GM18499 (cell line): ENCODE measurements around the gene TTC5.
"Not testable (repeated sequence)": the region's sequence is repeated elsewhere in the genome, so short reads cannot be mapped to it uniquely, and the experiment has no call there.

Experiments used
- ATAC-seq: cut with Tn5 transposase; IDR thresholded peaks from one replicate; pipeline ENCODE4 v1.9.1; 2021; ENCODE audit warnings: moderate number of reproducible peaks; ENCODE audit not compliant: insufficient read depth, unreplicated experiment

The TTC5 gene, protein sequence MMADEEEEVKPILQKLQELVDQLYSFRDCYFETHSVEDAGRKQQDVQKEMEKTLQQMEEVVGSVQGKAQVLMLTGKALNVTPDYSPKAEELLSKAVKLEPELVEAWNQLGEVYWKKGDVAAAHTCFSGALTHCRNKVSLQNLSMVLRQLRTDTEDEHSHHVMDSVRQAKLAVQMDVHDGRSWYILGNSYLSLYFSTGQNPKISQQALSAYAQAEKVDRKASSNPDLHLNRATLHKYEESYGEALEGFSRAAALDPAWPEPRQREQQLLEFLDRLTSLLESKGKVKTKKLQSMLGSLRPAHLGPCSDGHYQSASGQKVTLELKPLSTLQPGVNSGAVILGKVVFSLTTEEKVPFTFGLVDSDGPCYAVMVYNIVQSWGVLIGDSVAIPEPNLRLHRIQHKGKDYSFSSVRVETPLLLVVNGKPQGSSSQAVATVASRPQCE

DNA sequence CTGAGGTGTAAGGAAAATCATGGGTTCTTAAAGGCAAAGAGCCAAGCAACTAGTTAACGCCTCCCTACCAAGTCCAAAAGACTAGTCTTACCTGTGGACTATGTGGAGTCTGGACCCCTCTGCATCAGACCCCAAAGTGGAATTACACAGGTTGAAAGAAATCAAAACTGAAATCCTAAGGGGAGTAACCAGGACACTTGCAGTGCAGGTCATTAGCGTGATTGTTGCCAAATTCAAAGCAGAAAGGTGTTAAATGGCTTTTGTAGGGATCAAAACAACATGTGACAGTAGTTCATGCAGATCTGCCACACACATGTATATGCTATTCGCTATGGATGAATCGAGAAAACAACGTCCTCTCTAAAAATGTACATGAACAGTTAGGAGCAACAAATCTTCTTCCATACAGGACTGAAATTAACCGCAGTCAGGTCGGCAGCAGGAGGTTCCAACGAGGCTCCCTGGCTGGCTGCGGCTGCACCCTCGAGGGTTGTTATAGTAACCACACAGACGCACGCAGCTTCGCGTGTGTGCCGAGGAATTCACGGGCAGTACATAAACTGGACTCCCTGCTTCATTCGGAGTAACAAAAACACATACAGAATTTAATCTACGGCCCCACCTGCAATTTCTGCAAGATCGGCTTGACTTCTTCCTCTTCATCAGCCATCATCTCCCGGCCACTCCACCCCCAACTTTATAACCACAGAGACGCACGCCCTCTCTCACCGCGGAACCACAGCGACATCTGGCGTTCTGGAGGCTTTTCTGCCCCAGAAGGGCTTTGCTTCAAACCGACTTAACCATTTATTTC, at the start of gene TTC5:
Gene TTC5 (minus strand): TSS at position 687 of the 814 bp plus-strand sequence. CDS start 14 bp downstream, at position 673.
- peak; percentile 87 for ATAC-seq

DNA sequence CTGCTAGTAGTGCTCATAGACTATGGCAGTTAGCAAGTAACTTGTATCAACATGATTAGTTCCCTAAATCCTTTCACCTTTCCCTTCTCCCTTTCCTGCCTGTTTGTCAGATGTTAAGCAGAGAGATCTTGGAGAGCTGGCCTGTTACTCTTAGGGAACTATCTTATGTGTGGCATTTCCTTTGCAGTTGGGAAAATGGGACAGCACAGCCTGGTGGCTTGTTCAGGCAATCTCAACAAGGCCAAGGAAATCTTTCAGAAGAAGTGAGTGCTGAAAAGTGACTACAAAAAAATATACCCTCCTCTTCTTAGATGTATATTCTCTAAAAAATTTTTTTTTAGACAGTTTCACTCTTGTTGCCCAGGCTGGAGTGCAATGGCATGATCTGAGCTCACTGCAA, 45.1 kb upstream of the TTC5 start:
- no peak for ATAC-seq

DNA sequence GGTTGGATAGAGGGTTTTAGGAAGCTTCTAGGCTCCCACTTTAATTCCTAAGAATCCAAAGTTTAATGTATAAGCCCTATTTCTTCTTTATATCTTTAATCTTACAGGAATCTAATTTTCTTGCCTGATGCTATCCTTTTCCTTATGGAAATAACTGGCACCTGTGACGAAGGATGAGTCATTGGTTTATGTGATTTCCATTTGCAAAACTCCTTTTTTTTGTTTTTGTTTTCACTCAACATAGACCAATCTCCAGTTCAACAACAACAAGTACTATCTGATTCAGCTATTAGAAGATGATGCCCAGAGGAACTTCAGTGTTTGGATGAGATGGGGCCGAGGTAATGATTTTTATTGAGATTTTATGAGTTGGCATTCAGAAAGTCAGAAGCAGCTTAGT, 44.5 kb upstream of the TTC5 start:
- ATAC-seq: no peak

DNA sequence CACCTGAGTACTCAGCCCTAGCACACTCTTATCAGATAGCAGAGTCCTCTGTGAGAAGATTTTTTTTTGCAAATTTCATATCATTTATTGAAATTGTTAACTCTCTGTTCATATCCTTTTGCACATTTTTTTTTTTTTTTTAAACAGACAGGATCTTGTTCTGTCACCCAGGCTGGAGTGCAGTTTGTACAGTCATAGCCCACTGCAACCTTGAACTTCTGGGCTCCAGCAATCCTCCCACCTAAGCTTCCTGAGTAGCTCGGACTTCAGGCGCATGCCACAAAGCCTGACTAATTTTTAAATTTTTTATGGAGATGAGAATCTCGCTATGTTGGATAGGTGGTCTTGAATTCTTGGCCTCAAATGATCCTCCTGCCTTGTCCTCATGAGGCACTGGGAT, 42.0 kb upstream of the TTC5 start:
- no peak for ATAC-seq

DNA sequence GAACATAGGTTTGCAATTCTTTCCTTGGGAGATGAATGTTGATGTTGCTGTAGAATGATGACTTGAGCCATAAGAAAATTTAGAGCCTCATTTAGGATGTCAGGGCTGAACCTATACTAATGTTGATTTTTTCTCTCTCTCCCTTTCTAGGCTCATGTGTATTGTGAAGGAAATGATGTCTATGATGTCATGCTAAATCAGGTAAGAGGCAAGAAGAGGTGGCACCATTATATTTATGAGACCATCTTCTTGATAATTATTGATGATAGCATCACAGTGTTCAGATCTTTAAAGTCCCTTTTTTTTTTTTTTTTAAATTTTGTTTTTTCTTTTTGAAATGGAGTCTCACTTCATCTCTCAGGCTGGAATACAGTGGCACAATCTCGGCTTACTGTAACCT, 41.0 kb upstream of the TTC5 start:
- no peak for ATAC-seq

DNA sequence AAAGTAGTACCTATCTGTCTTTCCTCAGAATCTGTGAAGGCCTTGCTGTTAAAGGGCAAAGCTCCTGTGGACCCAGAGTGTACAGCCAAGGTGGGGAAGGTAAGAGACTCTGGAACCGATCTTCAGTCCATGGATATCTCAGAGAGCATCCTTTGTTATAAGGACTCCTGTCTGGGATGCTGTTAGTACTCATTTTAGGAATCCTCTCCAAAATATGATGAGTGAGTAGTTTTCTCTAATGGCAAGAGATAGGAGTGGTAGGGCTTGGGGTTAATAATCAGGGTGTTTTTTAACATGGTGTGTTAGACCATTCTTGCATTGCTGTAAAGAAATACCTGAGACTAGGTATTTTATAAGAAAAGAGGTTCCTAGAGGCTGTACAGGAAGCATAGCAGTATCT, 39.6 kb upstream of the TTC5 start:
- no peak for ATAC-seq

DNA sequence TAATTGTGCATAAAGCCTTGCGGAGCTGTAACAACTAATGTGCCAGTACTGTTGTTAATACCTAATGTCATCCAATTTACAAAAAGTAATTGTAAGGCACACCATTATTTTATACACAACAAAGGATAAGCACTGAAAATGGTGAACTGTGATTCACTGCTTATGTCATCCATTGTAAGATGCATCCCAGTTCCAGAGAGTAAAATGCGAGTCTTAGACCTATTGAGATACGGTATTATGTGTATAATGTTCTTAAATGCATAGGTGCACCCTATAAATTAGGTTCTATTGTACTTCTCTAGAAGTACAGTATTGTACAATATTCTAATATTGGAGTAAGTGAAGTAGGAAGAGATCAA, 38.1 kb upstream of the TTC5 start:
- no peak for ATAC-seq

DNA sequence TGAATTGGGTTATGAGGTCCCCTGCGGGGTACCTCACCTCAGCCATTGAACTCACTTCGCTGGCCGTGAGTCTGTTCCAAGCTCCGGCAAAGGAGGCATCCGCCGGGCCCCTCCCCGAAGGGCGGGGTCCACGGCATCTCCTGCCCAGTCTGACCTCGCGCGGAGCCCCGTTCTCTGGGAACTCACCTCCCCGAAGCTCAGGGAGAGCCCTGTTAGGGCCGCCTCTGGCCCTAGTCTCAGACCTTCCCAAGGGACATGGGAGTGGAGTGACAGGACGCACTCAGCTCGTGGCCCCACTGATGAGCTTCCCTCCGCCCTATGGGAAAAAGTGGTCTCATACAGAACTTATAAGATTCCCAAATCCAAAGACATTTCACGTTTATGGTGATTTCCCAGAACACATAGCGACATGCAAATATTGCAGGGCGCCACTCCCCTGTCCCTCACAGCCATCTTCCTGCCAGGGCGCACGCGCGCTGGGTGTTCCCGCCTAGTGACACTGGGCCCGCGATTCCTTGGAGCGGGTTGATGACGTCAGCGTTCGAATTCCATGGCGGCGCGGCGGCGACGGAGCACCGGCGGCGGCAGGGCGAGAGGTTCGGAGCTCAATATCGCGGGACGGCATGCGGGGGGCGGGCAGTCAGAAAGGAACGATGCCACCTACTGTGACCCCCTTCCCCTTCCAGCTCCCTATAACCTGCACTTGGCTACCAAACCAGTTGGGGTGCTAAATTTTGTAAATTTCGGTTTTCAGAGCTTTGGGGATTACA, 37.5 kb upstream of the TTC5 start, which contains the start of gene PARP2:
Gene PARP2 (plus strand): TSS at position 544 of the 770 bp plus-strand sequence. CDS start 7 bp downstream, at position 551.
- peak; percentile 83 for ATAC-seq

DNA sequence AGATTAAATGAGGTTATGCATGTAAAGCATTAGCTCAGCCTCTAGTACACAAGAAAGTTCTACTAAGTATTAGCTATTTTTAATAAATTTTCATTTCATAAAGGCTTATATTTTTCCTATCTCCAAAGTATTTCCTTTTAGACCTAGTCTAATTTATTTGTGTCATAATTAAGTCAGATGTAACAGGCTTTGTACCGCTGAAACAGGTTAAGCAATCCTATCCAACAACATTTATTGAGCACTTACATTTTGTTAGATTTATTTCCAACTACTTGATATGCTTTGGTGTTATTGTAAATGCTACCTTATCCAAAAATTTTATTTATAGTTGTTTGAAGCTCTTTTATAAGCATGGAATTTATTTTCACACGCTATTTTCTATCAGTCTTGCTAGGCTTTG, 35.9 kb upstream of the TTC5 start:
- ATAC-seq: no peak

DNA sequence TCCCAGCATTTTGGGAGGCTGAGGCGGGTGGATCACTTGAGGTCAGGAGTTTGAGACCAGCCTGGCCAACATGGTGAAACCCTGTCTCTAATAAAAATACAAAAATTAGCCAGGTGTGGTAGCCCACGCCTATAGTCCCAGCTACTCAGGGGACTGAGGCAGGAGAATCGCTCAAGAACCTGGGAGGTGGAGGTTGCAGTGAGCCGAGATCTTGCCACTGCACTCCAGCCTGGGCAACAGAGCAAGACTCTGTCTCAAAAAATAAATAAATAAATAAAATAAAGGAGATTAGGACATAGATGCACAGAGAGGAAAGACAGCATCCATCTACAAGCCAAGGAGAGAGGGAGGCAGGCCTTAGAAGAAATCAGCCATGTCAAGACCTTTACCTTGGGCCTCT, 35.3 kb upstream of the TTC5 start:
- not testable (repeated sequence) for ATAC-seq

DNA sequence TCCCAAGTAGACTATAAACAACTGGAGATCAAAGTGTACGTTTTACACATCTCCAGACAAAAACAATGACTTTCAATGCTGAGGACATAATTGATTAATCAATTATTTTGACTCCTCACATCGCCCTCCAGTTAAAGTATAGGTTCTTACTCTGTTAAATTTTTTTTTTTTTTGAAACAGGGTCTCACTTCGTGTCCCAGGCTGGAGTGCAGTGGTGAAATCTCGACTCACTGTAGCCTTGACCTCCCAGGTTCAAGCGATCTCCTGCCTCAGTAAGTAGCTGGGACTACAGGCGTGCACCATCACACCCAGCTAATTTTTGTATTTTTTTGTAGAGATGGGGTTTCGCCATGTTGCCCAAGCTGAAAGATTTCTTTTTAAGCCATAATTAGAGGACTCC, 28.3 kb upstream of the TTC5 start:
- ATAC-seq: no peak

DNA sequence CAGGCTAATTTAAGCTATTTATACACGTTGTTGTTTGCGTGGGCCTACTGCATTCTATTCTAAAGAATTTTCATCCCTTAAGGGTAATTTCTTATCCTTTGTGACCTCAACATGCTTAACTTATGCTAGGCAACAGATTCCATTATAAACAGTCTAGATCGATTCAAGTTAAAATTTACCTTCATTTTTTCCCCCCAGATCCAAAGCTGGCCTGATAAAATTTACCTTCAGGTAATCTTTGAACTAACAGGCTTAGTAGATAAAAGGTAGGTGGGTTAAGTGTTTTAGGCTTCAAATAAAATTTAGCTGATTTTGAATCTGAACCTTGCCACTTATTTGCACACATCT, 27.7 kb upstream of the TTC5 start:
- no peak for ATAC-seq

DNA sequence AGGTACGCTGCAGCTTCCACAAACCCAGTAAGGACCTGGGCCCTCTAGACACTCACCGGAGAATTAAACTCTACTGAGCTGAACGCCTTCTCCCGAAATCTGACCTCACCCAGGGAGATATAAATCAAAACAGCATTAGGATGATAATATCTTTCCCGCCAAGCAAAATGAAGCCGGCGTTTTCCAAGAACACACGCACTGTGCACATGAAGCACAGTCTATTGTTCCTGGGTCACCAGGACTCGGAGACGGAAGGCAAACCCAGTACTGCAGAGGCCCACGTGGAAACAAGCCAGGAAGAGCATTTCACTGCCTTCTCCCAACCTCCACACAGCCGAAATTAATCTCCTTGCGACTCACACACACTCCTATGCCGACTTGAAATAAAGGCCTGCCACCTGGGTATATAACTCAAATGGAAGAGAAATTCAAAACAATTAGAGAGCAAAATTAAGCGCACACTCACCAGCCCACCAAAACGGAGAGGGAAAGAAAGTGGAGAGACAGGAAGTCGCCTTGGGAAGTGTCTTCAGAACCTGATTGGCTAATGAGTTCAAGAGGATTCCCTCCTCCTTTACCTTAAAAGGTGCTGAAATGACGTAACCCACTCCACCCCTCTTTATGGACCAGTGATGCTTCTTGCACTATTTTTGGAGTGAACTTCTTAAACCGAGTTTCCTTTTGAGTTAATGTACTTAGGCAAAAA, 27.2 kb upstream of the TTC5 start, which contains the start of gene CCNB1IP1:
Gene CCNB1IP1 (minus strand): TSS at position 492 of the 706 bp plus-strand sequence. CDS start 16,756 bp downstream, outside the sequence.
- ATAC-seq: peak; percentile 96

DNA sequence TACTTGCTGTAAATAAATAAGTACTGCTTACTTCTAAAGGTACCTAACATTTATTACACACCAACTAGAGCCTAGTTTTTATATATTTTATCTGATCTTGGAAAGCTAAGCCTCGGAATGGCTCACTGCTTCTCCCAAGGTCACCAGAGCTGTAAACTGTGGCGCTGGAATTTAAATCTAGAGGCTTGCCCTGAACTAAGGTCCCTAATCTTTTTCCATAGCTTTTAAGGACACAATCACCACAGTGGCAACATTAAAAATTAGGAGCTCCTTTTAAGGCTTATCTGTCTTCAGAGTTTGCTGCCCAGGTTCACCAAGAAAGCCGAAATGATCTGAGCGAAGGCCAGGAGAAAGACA, 26.7 kb upstream of the TTC5 start:
- no peak for ATAC-seq

DNA sequence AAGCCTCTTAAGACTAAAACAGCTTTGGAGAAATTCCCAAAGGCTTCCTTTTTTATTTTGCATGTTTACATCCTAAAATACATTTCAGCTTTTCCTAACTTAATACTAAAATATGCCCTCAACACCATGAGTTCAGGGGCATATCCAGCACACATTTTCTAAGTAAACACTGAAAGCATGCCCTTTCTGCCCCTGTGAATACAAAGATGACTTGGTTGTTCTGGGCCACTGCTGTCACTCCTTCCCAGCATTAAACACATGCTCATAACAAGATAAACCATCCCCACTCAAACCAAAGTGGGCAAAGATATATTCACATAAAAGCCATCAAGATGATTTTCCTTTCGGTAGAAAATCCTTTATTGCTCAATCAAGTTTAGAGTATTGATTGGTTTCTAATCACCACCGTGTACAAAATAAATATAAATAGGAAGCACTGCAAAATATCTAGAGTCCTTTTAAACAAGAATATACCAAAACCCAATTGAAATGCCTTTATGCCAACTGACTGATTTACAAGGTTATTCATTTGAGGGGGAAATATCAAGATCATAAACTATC, 25.4 kb upstream of the TTC5 start:
- no peak for ATAC-seq

DNA sequence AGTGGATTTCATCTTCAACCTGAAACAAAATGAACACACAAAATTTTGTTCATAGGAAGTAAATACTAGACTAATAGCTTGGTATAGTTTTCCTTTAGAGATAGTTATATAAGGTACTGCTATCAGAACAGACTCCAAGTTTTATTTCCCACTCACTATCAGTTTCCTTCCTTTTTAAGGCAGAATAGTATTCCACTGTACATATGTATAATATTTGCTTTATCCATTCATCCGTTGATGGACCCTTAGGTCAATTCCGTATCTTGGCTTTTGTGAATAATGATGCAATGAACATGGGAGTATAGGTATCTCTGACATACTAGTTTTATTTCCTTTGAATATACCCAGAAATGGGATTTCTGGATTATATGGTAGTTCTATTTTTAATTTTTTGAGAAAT, 23.6 kb upstream of the TTC5 start:
- ATAC-seq: no peak

DNA sequence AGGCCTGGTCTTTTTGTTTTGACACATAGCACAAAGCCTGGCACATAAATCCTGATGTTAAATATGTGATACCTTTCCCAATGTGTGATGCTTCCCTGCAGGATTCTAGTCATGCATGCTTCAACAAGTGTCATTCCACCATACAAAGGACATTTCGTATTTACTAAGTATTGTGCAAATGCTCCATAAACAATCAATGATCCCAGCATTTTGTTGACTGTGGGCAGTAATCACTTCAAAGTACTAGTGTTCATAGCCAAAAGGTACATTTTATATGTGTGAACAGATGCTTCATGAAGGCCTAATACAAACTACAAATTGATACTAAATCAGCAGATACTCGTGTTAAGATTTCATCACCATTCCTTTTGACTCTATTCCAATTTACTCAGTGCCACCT, 23.0 kb upstream of the TTC5 start:
- no peak for ATAC-seq

DNA sequence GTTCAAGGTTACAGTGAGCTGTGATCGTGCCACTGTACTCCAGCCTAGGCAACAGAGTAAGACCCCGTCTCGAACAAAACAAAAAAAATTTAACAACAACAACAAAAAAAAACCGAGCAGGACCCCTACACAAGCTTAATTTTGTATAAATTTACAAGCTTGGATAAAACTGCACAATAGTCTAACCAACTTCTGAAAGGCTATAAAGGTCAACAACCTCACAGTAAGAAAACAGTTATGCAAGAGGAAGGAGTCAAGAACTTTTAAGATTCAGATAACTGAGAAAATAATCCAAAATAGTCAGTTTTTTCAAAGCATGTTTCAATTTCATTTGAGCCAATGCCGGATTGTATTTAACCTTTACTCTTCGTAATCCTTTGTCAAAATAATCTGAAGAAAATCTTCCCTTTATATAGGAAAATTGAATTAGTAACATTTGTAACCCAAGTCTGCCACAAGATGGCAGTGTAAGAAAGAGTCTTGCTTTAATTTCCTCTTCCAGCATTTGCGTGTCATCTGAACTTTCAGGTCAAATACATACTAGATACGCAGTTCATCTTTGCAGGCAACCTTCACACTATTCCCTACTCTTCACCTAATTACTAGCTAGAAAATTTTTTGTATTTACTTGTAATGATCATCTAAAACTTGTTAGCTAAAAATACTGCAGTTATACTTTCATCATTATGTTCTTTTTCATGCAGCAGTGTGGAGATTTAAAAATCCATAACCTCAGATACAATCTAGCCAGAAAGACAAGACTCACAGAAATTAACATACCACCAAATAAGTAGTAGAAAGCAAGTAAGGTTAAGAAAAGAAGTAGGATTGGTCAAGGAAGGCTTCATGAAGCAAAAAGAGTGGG, 21.5 kb upstream of the TTC5 start:
- no peak for ATAC-seq

DNA sequence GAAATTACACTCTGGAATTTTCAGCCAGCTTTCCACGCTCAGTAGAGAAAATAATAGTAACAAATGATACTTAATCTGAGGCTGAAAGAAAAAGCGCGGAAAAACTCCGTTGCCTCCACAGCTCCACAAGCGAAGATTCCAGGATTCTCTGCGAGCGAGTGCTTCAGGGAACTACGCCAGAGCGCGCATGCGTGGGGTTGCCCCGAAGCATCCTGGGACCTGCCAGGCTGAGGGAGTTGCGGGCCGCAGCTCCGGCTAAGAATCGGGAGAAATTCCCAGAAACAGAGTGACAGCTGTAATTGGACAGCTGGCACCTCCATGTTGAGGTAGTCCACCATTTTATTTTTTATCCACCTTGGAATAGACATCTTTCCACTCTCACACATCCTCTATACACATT, 12.0 kb upstream of the TTC5 start:
- no peak for ATAC-seq
